Measurements from ENCODE around the gene ETV6. TPM values are rescaled to one million over a fixed set of nuclear protein-coding genes. Genes with fewer than 3 reads are reported as not detected.

ETV6 gene
- total RNA-seq, 6 experiments from 2014 or later = 14.6 to 20.5 (median 16.6) TPM

DNA sequence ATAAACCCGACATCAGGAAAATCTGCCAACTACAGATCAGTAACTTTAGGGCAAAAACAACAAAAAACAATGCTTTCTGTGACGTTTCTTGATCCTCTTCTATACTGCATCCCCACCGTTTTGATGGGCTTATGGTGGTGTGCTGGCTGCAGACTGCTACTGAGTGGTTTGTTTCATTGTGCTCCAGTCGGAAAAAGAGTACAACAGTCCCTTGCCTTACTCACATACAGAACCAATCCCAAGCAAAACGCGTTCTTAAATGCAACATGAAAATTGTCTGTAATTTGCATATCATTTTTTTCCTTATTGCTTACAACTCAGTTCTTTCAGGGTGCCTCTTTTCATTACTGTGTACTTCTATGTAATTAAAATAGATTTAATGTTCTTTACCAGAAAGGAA is 2.3 kb downstream of the ETV6 start:
- Mint-ChIP-seq H3K27me3 (ENCODE audit: insufficient read depth) (peaks cover 1% of the 10 kb centered on the region), H3K36me3 (ENCODE audit: low read depth) (peaks cover 4% of the 10 kb centered on the region), H3K4me1 (ENCODE audit: low read depth) (peaks cover 39% of the 10 kb centered on the region), H3K27ac (peak overlapping the region; percentile 98), H3K4me3 (peak overlapping the region; percentile 95), H3K9me3 (no peaks in the 10 kb centered on the region)
- peak; percentile 4 for DNase-seq
- TF ChIP-seq, protein P1, sequence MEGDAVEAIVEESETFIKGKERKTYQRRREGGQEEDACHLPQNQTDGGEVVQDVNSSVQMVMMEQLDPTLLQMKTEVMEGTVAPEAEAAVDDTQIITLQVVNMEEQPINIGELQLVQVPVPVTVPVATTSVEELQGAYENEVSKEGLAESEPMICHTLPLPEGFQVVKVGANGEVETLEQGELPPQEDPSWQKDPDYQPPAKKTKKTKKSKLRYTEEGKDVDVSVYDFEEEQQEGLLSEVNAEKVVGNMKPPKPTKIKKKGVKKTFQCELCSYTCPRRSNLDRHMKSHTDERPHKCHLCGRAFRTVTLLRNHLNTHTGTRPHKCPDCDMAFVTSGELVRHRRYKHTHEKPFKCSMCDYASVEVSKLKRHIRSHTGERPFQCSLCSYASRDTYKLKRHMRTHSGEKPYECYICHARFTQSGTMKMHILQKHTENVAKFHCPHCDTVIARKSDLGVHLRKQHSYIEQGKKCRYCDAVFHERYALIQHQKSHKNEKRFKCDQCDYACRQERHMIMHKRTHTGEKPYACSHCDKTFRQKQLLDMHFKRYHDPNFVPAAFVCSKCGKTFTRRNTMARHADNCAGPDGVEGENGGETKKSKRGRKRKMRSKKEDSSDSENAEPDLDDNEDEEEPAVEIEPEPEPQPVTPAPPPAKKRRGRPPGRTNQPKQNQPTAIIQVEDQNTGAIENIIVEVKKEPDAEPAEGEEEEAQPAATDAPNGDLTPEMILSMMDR (IDR thresholded peaks at IDR 0.05) = no peak

DNA sequence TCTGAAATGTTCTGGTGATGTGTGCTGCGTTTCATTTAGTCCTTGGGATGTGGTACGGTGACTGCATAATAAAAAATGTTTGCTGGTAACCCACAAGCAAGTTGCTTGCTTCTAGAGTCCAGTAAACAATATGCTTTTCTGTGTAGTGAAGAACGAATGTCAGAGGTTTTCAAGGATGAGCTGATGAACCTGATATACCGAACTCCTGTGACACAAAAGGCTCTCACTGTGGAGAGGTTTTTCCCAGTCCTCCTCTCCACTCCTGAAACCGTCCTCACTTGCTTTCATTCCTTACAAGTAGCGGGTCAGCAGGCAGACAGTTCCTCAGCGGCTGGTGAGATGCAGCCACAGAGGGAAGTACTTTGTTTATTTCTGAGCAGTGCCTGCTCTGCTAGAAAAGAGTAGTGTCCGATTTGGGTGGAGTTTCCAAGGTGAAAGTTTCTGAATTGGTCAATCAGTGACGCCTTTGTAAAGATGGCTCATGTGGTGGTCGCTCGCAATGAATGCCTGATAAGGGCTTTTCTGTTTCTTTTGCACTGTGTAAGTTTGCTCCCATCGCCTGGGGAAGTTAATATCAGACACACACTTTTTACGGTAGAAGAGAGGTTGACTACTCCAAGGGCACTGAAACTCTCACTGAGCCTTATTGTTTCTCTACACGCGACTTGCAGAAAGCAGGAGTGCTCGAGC is 3.0 kb downstream of the ETV6 start:
- H3K36me3 Mint-ChIP-seq (ENCODE audit: low read depth) = peaks cover 10% of the 10 kb centered on the region
- TF ChIP-seq, protein P1 (IDR thresholded peaks at IDR 0.05) = no peak

DNA sequence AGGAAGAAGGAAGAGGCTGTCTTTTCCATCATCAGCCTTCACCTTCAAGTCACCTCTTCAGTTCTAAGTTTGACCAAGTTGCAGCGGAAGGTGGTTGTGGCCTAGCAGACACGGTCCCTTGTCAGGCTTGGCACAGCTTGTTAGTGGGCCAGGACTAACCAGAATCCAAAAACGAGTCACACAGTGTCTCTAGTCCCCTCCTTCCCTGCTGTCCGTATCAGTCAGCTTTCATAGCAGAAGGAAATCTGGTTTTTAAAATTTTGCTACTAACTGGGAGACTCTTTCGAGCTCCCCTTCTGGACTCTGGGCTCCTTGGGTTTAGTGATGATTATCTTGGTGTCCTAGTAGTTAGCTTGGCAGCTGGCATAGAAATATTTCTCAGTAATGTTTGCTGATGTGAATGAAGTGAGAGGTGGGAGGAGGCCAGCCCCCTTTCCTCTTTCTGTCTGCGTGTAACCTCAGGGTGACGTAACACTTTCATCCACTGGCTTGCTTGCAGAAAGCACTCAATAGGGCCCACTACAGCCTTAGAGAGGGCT is 3.8 kb downstream of the ETV6 start:
- peaks cover 54% of the 10 kb centered on the region for H3K4me1 Mint-ChIP-seq (ENCODE audit: low read depth)
- no peaks in the 10 kb centered on the region; the same call in 1 of the 2 replicates for H3K27me3 Mint-ChIP-seq (ENCODE audit: insufficient read depth)
- TF ChIP-seq, protein P1 (IDR thresholded peaks at IDR 0.05) = no peak
- H3K9me3 Mint-ChIP-seq = no peaks in the 10 kb centered on the region
- H3K36me3 Mint-ChIP-seq (ENCODE audit: low read depth) = peaks cover 15% of the 10 kb centered on the region
- DNase-seq = no peak
- H3K27ac Mint-ChIP-seq = peak overlapping the region; percentile 98
- H3K4me3 Mint-ChIP-seq = peak overlapping the region; percentile 95

More for the DNA sequence above, 3.0 kb downstream of the ETV6 start:
- Mint-ChIP-seq H3K4me3 (peak overlapping the region; percentile 95), H3K9me3 (no peaks in the 10 kb centered on the region), H3K4me1 (ENCODE audit: low read depth) (peaks cover 46% of the 10 kb centered on the region), H3K27me3 (ENCODE audit: insufficient read depth) (peaks cover 1% of the 10 kb centered on the region), H3K27ac (peak overlapping the region; percentile 98)
- DNase-seq = peak; percentile 69

DNA sequence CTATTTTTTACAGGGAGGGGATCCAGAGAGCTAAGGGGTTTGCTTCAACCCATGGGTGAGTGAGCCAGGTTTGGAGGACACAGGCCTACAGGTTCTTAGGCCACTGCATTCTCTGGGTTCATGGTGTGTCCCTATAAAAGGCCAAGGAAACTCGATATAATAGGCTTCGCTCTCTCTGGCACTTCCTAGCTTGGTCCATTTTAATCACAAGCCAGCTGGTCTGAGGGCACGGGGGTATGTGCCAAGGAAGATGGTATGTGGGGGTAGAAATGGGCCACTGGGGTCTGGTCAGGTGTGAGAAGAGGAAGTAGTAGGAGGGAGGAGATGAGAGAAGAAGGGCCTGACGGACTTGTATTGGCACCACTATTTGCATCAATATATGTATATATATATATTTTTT is 4.9 kb downstream of the ETV6 start:
- DNase-seq = no peak
- peaks cover 64% of the 10 kb centered on the region for H3K4me1 Mint-ChIP-seq (ENCODE audit: low read depth)
- H3K27me3 Mint-ChIP-seq (ENCODE audit: insufficient read depth) = no peaks in the 10 kb centered on the region
- no peak overlapping the region for H3K4me3 Mint-ChIP-seq
- no peak overlapping the region for H3K27ac Mint-ChIP-seq
- TF ChIP-seq, protein P1 (IDR thresholded peaks at IDR 0.05) = no peak
- no peaks in the 10 kb centered on the region for H3K9me3 Mint-ChIP-seq
- peaks cover 15% of the 10 kb centered on the region for H3K36me3 Mint-ChIP-seq (ENCODE audit: low read depth)

DNA sequence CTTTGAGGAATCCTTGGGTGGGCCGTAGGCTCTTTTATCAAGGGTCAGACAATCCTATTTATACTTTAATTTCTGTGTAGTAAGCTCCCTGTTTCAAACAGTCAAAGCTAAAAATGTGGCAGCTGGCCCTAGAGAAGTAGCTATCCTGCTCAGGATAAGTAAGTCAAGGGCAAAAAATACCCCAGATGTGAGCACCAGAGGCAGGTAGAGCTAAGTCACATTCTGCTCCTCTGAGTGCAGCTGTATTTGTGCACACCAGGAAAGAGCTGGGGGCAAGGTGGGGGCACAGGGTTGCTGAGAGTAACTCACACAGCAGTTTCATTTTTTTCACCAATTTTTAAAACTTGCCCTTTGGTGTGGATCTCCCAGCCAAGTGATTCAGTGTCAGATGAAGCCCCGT is 5.3 kb downstream of the ETV6 start:
- no peaks in the 10 kb centered on the region for H3K9me3 Mint-ChIP-seq
- TF ChIP-seq, protein P1 (IDR thresholded peaks at IDR 0.05) = no peak
- peaks cover 69% of the 10 kb centered on the region for H3K4me1 Mint-ChIP-seq (ENCODE audit: low read depth)
- H3K4me3 Mint-ChIP-seq = no peak overlapping the region
- H3K36me3 Mint-ChIP-seq (ENCODE audit: low read depth) = peaks cover 16% of the 10 kb centered on the region
- H3K27me3 Mint-ChIP-seq (ENCODE audit: insufficient read depth) = no peaks in the 10 kb centered on the region
- DNase-seq = no peak
- no peak overlapping the region for H3K27ac Mint-ChIP-seq

All from HFFc6 (cell line).